GM19238 (cell line): Measurements from ENCODE around the gene TBC1D4.

Experiments
- DNase-seq: peaks from one replicate; pipeline ENCODE4 v3.0.0; 2011; ENCODE audit warnings: low spot score; ENCODE audit not compliant: insufficient read length

Gene TBC1D4

DNA sequence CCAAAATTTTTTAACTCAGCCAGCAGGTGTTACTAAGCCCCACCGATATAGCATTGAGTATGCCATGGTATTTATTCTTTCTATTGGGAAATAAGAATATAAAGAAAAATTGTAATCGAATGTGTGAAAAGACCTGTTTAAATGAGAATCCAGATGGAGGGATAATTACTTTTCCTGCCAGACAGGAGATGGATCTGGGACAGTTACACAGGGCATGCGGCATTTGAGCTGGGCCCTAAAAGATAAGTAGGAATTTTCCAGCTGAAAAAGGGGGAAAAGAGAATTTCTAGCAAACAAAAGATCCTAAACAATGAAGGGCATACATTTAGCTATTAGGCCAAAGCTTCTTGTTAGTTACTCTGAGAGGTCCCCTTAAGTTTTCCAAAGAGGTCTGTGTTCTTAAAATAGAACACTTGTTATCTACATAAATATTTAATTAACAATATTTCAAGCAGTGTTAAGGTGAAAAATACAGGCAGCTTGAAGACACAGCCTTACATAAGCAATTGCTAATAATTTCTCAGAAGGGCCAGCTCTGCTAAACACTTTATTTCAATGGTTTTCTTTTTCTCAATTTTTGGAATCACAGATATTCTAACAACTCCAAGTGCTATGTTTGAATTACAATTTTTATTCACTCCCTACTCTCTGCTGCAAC is 63.7 kb downstream of the TBC1D4 start:
- DNase-seq = no peak

DNA sequence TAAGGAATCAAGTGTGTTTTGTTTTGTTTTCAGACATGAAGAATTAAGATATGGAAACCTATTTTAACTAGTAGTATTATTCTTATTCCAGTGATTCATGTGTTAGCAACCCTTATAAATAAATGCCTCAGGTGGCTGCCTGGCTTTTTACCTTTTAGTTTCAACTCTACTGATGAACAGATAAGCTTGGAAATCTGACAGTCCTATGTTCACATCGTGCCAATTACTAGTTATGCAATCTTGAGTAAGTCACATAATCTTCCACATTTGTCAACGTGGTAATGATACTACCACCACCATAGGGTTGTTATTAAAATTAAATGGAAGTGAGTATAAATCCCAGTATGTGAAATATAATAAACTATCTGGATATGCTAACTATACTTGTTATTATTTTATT is 64.3 kb downstream of the TBC1D4 start:
- DNase-seq = no peak

DNA sequence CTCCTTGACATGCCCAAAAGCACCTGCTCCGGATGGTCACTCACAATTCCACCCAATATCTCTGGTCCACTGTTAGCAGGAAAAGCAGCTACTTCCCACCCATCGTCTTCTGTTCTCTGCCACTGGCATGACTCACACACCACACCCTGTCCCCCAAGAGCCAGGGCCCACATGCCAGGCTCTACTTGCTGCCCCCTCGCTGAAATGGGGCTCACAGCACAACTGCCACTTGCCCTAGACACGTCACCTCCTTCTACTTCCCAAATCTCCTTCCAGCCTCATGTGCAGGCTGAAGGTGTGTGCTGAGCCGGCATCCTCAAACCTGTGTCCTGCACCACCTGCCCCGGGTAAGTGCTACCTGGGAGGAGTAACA is 65.0 kb downstream of the TBC1D4 start:
- DNase-seq = no peak

DNA sequence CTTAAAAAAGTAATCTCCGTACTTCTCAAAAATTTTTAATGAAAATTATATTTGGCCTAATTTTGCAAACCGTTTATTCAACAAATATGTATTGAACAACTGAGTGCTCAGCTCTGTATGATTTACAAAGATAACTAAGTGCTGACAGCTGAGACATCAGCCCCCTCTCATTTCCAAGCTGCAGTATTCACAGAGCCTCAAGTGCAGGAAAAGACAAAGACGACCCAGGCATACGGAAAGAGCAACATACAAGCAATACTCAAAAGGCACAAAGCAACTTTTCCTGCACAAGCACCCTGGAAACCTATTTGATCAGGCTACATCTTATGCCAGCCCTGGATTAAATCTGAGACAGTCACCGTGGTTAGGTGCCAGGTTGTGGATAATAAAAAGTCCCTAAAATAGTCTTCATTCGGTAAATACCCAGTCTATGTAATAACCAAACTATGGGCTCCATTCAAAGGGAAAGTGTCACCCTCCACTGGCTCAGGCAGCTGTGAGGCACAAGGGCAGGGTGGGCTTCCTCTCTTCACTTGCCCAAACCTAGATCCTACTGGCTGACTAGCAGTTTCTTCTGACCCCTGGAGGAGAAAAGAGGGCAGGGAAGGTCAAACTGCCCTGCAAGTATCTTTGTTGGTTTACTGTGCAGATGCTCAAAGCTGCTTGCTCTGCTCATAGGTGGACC is 65.5 kb downstream of the TBC1D4 start:
- no peak for DNase-seq

DNA sequence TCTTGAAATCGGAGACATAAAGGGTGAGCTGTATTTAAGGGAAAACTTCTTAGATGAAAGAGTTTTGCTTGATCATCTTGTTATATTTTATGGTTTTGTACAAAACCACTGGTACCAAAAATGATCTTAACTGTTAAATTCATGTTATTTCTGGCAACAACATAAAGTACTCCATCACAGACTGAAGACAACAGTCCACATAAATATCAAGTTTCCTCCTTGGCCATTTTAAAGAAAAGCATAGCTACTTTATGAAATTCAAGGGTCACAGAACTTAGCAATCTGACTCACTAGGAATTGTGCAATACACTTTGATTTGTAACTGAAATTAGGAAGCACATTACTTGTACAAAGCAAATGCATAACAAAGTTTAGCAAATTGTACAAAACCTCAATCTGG is 66.3 kb downstream of the TBC1D4 start:
- DNase-seq = no peak

DNA sequence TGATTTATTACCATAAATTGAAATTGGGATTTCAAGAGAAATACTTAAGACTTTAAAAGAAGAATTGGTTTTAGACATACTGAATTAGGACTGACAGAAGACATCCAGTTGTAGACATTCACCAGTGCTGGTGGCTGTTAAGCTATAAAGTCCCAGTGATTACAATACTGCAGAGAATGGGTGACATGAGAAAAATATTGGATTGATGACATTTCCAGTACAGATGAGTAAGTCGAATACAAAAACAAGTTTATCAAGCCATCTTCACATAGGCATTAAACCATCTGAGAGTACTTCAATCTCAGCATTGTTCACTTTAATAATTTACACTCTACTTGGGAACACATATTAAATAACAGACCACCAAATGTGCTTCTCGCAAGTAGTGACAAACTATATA is 66.8 kb downstream of the TBC1D4 start:
- DNase-seq = no peak

DNA sequence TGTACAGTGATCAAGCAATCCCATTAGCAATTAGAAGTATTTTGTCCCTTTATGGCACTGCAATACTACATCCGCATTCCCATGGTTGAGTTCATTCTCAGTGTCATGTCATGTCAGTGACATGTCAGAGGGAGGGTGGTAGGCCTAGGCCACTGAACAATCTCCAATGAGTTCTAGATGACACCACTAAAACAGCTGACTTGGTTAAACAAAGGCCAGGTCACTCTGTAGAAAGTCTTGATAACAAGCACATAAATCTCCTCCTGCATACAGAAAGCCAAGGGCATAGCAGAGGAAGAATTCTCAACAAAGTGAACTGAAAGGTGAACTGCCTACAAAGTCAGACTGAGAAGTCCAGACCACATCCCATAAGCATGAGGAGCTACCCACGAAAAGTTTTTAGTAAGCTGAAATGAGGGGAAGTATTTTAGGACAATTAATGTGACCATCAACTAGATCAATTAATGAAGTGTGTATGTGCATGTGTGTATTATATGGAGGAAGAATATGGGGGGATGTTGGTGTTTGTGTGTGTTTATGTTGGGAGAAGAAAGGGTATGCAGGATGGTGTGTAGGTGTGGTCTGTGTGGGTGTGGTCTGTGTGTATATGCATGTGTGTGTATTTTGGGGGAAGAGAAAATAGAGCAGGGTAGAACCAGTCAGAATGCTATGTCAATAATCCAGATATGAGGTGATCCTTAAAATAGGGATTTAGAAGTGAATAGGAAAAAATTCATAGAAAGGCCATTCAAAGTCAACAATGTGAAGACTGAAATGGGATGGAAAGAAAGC is 67.7 kb downstream of the TBC1D4 start:
- no peak for DNase-seq

DNA sequence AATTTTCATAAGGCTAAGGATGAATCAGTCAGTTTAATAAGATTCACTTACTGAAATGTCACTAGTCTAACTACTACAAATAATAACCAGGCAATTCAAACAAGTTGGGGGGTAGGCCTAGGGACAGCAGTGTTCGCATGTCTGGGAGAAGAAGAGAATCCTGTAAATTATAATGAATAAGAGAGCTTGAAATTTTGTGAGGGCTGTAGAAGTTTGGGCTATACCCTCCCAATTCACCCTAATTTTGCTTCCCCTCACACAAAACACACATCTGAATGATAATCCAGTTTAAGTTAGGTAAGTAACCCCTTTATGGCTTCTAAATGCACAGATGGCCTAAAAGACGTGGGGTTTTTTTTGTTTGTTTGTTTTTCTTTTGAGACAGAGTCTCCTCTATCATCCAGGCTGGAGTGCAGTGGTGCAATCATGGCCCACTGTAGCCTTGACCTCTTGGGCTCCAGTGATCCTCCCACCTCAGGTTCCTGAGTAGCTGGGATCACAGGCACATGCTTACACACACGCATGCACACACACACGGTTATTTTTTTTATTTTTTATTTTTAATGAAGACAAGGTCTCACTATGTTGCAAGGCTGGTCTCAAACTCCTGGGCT is 69.9 kb downstream of the TBC1D4 start:
- no peak for DNase-seq

DNA sequence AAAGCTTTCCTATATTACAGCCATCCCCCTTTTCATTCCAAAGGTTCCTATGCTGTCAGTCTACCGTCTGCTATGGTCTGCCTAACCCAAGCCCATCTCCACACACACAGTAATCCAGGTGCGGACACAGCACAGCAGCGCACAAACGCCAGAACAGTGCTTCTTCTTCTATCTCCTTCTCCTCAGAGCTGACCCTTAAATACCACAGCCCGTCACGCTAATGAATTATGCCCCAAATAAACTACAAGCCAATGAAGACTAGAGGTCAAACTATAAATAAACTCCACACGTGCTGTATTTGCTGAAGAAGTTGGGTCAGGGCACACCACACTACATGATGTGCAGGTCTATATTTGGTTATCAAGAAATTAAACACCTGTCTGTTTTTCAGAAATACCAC is 71.8 kb downstream of the TBC1D4 start:
- no peak for DNase-seq

DNA sequence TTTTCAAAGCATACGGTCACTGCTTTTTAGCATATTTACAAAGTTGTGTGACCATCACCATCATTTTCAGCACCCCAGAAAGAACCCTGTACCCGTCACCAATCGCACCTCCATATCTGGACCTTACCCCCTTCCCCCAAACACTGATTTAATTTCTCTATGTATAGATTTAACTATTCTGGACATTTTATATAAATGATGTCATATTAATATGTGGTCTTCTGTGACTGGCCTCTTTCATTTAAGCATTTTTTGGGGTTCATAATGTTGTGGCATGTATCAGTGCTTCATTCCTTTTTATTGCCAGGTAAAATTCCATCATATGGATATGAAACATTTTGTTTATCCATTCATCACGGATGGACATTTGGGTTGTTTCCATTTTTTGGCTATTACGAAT is 74.0 kb downstream of the TBC1D4 start:
- no peak for DNase-seq

DNA sequence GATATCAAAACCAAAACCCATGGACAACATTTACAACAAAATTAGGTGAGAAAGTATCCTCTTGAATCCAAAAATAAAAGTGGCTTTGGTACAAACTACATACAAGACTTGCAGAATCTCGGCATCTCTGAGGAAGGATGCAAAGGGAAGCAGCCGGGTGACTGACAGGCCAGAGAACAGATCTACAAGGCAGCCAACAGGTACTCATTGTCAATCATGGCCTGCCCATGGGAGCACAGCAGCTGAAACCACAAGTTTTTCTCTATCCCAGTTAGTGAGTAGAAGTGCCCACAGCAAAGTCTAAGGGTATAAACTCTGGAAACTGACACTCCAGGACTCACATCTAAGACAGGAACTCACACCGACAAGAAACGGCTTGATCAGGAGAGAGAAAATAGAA is 74.5 kb downstream of the TBC1D4 start:
- DNase-seq = no peak

DNA sequence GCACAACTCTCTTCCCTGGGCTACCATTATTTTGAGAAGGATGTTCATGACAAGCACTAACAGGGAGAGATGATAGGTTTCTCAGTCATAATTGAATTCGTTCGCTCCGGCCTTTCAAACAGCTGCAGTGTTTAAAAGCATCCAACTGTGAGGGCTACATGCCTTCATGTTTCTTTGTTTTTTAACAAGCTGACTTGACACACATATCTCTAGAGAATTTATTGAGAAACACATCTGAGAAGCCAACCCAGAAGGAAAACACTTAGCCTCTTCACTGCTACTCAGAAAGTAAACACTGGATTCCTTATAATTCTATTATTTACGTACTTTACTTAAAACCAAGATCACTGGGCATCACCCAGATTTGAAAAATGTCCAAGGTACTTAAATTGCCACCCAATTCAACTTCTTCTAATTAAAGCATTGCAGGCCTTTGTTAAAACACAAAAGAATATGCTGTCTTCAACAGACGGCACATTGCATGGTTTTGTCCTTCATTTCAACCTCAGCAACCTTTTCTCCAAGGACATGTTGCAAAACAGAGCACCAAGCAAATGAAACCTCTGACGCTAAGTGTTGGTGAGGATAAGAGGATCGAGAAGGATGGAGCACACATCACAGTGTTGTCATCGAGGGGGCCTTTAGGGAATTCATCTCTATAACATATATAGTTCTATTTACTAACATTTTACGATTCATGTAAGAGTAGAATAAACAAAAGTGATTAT is 75.8 kb downstream of the TBC1D4 start:
- DNase-seq = no peak

DNA sequence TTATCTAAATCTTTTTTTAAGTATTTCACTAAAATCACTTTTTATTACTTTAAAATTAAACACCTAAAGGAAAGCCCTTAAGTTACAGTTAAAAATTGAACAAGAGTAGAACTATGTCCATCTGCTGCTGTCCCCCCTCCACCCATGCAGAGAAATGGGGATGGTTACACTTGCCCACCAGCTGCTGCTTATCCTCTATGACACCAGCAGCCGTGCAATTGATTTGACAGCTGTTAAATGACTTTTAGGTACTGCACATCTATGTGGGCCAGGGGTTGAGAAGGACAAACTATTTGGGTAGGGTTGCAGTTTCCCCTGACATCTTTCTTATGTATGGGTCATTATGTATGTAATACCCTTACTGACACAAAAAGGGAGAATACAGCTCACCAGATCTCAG is 77.2 kb downstream of the TBC1D4 start:
- DNase-seq = no peak

DNA sequence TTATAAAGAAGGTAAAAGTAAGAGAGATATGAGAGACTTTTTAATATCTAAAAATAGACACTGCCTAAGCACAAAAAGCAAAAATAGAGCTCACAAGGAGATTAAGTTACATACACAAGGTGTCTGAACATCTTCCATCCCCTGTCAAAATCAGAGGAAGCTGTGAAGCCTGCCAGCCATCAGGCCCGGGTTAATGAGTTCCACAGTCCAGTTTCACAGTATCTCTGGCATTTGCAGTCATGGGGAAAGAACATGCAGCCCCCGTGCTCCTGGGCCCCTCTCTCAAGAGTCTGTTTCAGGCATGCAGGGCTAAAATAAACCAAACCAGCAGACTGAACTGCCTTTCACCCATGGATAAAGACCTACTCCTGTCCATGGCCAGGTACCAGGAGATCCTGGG is 79.2 kb downstream of the TBC1D4 start:
- DNase-seq = no peak

DNA sequence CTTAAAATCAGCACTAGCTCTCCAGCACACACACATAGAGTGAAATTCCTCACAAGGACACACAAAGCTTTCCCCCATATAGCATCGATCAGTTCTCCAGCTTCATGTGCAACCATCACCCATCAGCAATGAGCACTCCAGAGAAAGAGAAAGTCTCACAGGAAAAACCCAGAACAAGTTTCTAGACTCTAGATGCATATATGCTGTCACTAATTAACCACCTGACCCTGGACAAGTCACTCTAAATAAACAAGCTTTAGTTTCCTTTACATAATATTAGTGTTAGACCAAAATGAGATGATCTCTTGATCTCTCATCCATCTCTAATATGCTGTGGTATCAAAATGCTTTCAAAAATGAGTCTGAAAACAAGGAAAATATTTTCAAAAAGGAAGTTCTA is 81.2 kb downstream of the TBC1D4 start:
- DNase-seq = no peak

DNA sequence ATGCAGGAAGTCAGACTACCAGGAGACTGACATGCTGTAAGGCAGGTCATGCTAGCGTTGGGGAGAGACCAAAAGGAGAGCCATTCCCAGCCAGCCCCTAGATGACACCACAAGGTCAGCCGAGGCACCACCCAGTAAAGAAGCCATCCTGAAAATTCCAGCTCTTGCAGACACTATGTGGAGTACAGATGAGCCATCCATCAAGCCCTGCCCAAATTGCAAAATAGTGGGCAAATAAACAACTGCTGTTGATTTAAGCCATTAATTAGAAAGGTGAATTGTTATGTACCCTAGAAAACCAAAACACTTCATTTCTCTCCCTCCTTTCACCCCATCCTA is 82.1 kb downstream of the TBC1D4 start:
- DNase-seq = no peak

DNA sequence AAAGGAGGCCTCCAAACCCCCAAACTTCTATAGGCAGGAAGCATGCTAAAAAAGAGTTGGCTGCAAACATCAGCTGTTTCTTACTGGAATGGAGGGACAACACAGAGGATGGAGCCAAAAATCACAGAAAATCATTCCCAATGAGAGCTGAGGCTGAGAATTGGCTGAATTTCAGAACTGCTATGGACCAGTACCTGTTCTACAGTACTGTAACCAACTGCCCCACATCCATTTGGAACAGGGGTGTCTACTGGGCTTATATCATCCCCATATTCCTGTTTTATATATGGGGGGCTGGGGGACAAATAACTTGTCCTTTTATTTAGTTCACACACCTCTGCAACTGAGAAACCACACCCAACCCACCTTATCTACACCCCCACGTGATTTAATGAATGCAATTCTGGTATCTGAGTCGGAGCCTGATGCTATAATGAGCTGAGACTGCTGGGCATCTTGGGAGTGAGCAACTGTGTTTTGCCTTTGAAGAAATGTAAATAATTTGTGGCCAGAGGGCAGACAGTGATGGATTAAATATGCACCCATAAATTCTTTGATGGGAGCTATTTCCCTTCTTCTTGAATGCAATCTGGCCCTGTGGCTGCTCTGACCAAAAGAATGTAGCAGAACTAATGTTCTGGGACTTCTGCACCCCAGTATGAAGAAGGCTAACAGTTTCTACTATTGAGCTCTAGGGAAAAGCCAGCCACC is 82.6 kb downstream of the TBC1D4 start:
- DNase-seq = no peak

DNA sequence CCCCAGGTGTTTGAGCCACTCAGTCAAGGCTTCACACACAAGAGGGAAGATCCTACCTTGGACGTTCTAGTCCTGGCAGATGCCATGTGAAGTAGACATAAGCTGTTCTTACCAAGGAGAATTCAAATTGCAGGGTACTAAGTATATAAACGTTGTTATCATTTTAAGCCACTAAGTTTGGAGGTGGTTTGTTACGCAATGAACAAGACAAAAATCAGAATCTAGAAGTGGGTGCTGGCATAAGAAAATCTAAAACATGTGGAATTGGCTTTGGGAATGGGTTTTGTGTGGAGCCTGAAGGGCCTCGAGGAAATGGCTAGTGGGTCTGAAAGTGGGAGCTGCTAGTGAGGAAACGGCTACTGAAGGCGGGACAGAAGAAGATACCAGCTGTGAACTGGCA is 83.9 kb downstream of the TBC1D4 start:
- no peak for DNase-seq

DNA sequence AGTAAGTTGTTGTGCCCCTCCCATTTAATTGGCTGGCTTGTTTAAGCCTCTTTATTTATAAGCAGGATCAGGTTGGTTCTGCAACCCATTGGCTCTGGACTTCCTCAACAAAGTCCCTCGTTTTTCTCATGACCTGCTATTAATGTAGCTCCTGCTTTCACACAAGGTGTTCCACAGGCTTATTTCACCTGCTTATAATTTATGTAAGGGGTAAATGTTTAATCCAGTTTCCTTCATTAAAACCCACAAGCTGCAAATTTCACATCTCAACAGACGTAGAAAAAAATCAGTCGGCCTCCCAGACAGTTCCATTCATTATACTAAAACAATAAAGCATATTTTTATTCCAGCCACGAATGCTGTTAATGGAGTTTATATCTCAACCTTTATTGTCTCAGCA is 86.1 kb downstream of the TBC1D4 start:
- no peak for DNase-seq

DNA sequence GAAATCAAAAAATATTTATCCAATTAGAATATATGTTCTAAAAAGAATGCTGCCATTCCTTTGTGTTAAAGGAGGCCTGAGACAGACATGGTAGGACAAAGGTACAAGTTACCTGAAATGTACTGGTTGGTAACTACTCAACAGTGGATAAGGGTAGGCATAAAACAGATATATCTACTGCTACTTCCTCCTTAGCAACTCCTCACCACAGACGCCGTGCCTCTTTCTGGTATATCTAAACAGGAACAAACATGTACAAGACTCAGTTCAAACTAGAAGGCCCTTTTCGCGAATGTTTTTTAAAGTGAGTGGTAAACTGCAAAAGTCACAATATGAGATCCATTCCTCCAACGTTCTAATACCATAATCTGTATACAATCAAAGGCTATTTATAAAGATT is 86.9 kb downstream of the TBC1D4 start:
- DNase-seq = no peak

DNA sequence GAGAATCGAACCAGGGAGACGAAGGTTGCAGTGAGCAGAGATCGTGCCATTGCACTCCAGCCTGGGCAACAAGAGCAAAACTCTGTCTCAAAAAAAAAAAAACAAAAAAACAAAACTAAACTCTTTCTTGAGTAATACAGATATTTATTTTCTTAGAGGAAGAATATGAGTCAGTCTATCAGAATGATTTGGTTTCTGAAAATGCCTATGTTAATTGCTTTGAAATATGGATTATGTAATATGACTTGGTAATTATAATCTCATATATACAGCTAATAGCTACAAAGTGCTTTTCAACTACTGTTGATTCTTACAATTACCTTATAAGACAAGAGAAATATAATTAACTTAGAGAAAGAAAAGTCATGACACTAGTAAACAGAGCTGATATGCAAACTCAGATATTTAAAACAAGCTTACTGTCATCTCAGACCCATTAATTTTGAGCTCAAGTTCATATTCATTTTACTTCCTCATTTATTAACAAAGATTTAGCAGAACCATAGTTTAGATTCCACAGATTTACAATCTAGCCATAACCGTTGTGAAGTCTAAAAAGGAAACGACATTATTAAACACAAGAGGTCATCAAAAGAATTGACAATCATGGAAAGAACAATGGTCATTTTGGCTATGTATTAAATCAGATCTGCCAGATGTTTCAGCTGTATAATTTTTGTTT is 88.0 kb downstream of the TBC1D4 start:
- no peak for DNase-seq
